Measurements from ENCODE around the gene ZFP92.

The ZFP92 gene

GRCh38 chrX:153438532-153438931 lies 27.3 kb downstream of the ZFP92 start:
- no peak for DNase-seq (ENCODE audit: low read depth)

DNA sequence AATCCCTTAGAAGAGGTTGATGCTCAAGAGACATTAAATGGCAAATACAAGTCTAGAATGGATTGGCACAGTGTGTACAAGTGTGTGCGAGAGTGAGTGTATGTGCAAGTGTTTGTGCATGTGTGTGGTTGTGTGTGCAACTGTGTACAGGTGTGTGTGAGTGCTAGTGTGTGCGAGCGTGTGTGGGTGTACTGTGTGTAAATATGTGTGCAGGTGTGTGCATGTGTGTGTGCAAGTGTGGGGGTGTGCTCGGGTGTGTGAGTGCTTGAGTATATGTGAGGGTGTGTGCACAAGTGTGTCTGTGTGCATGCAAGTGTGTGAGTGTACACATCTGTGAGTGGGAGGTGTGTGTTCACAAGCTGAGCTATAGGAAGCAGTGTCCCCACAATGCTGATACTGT lies 28.7 kb downstream of the ZFP92 start:
- DNase-seq (ENCODE audit: low read depth), result no peak

- DNase-seq (ENCODE audit: low read depth), result no peak
Measured at GRCh38 chrX:153440556-153441135, 29.4 kb downstream of the ZFP92 start.

GRCh38 chrX:153441296-153441695 lies 30.0 kb downstream of the ZFP92 start:
- DNase-seq (ENCODE audit: low read depth), result no peak

- DNase-seq (ENCODE audit: low read depth), result no peak
Measured at GRCh38 chrX:153441981-153442380, 30.7 kb downstream of the ZFP92 start.

DNA sequence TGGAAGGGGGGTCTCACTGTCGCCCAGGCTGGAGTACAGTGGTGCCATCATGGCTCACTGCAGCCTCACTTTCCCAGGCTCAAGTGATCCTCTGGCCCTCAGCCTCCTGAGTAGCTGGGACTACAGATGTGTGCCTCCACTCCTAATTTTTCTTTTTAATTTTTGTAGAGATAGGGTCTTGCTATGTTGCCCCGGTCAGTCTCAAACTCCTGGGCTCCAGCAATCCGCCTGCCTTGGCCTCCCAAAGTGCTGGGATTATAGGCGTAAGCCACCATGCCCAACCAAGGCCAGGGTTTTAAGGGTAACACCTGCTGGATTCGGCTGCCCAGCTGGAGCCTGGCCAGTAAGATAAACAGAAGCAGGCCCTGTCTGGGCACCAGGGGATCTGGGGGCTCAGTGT lies 31.2 kb downstream of the ZFP92 start:
- no peak for DNase-seq (ENCODE audit: low read depth)

GRCh38 chrX:153443476-153444332 lies 32.4 kb downstream of the ZFP92 start:
- no peak for DNase-seq (ENCODE audit: low read depth)

DNA sequence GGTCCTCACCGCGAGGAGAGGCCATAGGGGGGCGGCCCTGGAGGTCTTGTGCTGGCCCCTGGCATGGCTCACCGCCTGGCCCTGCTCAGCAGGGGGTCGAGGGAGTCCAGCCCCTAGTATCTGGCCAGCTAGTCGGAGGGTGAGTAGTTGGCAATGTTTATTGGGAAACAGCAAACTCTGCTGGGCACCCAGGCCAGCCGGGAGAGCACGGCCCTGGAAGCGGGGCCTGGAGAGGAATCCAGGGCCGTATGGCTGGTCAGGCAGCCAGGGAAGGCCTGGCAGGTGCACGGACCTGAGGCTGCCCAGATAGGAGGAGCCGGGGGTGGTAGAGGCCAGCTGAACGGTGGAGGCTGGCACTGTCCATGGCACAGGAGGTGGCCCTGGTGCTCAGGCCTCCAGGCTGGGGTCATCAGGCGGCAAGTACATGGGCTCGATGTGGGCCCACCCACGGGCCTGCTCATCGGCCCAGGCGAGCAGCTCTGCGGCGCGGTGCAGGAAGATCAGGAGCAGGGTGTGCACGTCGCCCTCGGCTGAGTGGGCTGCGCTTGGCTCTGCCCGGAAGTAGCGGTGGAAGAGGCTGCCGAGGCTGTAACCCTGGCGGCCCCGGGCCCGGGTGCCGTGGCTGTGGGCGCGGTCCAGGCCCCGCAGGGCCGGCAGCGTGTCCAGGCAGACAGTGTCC lies 33.2 kb downstream of the ZFP92 start:
- no peak for DNase-seq (ENCODE audit: low read depth)

- DNase-seq (ENCODE audit: low read depth), result no peak
Measured at GRCh38 chrX:153445106-153445855, 34.0 kb downstream of the ZFP92 start.

GRCh38 chrX:153445856-153446635 lies 34.8 kb downstream of the ZFP92 start, which contains the start of gene TREX2:
TREX2 (minus strand) TSS chrX:153446056; CDS start chrX:153445430, 626 bp downstream.
- DNase-seq (ENCODE audit: low read depth), result no peak

GRCh38 chrX:153446636-153446936 lies 35.3 kb downstream of the ZFP92 start:
- no peak for DNase-seq (ENCODE audit: low read depth)

DNA sequence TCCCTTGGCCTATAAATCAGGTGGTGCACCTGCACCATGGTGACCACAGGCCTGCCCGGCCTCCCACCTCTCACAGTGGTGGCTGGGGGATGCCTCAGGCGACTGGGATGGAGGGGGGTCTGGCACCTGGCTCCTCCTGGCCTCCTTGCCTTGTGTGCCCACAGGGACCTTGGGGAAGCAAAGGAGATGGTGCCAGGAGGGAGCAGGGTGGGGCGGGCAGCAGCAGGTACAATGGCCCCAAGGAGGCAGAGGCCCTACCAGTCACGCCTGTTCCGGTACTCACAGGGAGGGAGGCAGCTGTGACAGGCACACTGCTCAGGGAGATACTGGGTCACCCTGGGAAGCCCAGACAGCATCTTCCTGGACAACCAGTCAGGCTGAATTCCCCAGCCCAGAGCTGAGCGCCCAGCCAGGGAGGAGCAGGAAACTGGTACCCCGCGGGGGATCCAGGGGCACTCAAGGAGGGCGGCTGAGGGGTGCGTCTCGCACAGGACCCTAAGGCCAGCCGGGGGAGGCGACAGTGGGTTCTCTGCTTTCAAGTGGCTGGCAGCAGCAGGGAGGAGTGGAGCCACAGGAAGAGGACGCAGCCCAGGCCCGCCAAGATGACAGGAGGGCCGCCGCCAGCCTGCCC lies 35.8 kb downstream of the ZFP92 start:
- no peak for DNase-seq (ENCODE audit: low read depth)

DNA sequence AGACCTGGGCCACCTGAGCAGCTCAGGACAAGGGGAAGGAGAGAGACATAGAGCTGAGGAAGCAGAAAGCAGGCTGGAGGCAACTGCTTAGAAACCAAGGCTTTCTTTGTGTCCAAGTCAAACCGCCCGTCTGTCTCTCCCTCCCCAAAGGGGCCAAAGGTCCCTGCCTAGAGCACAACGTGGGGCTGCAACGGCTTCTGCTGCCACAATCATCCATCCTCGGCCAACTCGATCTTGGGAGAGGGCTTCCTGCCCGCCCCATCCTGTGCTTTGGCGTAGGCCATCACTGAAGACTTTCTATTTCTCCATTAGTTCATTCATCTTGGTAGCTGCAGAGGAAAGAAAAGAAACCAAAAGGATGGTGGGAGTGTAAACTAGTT lies 36.3 kb downstream of the ZFP92 start:
- DNase-seq (ENCODE audit: low read depth), result no peak

DNA sequence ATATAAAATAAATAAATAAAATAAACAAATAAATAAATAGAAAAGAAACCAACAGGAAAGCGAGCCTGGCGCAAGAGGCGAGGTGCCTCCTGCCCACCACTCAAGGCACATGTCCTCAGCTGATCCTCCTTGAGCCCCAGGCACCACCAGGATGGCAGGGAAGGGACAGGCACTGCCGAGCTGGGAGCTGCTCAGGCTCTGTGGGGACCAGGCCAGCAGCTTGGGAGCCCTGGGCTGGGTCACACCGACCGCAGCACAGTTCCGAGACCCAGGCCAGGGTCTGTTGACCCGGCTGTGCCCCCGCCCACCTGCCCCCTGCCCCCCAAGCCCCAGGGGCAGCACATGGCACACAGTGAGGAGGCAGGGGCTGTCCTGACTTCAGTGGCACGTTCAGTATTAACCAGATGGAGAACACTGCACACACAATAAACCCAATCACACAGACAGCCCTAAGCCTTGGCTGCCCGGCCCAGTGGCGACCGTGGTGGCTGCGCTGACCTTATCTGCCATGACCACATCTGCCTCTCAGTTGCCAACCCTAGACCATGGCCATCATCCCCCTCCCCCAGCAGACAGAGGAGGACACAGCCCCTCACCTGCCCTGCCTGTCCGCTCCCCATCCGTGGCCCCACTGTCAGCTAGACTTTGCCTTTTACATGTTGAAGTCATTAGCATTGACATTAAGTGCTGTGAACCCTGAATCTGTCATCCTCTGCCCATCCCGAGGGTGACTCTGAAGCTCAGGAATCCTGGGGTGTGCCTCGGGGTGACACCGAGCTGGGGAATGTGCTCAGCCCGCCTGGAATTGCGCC lies 37.5 kb downstream of the ZFP92 start:
- DNase-seq (ENCODE audit: low read depth), result no peak

GRCh38 chrX:153449368-153450113 lies 38.3 kb downstream of the ZFP92 start:
- no peak for DNase-seq (ENCODE audit: low read depth)

DNA sequence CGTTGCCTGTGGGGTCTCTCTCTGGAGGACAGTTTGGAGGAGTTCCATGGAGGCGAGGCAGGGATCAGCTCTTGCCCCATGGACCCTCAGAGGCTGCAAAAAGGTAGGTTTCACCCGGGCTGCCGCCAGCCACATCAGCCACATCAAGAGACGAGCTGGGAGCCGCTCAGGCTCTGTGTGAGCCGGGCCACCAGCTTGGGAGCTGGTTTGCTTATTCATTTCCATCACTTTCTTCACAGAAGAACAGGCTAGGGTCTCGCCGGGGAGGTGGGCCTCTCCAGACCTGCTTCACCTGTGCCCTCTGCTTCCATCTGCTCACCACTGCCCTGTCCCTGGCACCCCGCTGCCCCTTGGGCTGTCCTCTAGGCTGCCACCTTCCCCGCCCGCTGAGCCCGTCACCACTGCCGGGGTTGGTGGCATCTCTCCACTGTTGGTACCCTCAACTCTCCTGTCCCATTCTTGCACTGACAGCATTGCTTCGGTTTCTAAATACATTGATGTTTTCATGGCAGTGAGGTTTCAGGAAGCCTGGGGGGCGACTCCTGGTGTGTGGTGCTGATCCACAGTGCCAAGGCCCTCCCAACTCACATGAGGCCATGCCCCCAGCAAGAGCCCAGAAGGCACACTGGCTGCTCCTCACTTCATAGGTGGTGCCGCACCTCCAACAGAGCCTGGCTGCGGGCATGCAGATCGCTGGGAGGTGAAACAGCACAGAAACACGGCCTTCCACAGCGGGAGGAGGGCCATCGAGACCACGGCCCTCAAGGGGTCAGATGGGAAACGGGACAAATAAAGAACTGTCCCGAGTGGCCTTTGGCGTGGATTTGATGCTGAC lies 39.1 kb downstream of the ZFP92 start:
- no peak for DNase-seq (ENCODE audit: low read depth)

DNA sequence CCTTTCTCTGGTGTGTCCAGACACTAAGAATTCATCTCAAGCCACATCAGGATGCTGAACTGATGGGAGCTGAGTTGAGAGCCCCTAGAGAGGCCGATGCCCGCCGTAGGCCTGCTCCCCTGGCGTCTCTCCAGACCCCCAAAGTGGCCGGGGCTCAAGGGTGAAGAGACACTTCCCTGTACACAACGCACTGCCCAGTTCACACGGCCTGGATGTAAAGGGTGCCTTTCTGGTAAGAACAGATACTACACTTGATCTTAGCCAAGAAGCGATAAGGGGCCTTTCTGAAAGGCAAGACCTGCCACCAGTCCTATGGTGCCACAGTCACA lies 39.6 kb downstream of the ZFP92 start:
- no peak for DNase-seq (ENCODE audit: low read depth)

DNA sequence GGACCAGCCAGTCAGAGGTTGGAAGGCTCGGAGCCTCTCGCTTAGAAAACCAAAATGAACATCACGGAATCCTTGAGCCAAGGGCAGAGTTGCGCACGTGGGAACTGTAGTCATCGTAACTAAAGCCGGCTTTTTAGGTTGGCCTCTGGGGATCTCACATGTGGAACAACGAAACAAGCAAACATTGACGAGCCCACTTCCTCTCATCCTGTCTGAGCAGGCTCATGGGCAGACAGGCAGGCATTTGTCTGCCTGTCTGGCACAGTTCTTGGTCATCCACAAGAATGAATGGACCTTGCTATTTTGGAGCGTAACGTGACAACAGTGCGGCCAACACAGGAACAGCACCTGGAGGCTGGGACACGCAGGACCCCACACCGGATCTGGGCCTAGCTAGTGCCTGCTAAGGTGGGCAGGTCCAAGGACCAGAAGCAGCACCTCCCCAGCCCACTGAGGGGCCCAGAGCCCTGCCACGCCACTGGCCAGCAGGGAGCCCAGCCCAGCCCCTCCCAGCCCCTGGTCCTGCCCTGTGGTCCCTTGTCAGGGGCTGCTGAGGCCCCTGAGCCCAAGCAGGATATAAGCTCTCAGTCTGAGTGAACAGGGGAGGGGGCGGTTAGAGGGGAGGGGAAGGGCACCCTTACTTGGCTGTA lies 43.8 kb downstream of the ZFP92 start:
- no peak for DNase-seq (ENCODE audit: low read depth)

Data from stimulated activated CD8-positive, alpha-beta memory T cell treated with anti-CD3 and anti-CD28 coated beads, Interleukin-15, amount 100 ng/mL, for 24 hours (primary cell).